GM23248 (cell line): ENCODE results near the gene IGF2BP1. TPM values are rescaled to one million over a fixed set of nuclear protein-coding genes. Genes with fewer than 3 reads are reported as not detected.
"Not testable (repeated sequence)": the region's sequence is repeated elsewhere in the genome, so short reads cannot be mapped to it uniquely, and the experiment has no call there.

Experiments used
- DNase-seq: peaks from one replicate; pipeline ENCODE4 v3.0.0-alpha.2; 2015
- H2AFZ ChIP-seq: fragments of 200-600 bp; sonication (generic); 2 replicates; pipeline ENCODE4 v1.6.1; 2016; ENCODE audit warnings: antibody characterized with exemption
- H3F3A ChIP-seq: fragments of 200-600 bp; sonication (generic); 2 replicates; pipeline ENCODE4 v1.6.1; 2016; ENCODE audit warnings: mild to moderate bottlenecking, antibody characterized with exemption, mixed run types; ENCODE audit not compliant: insufficient read depth
- H3K27ac ChIP-seq: fragments of 200-600 bp; sonication (generic); 2 replicates; pipeline ENCODE4 v1.5.1; 2016; ENCODE audit warnings: mild to moderate bottlenecking
- H3K27me3 ChIP-seq: fragments of 200-600 bp; sonication (generic); replicated peaks from 2 replicates; pipeline ENCODE4 v1.6.1; 2016; ENCODE audit warnings: mild to moderate bottlenecking; ENCODE audit not compliant: insufficient read depth
- H3K36me3 ChIP-seq: fragments of 200-600 bp; sonication (generic); 2 replicates; pipeline ENCODE4 v1.6.1; 2016; ENCODE audit warnings: low read depth, mild to moderate bottlenecking
- H3K4me1 ChIP-seq: fragments of 200-600 bp; sonication (generic); 2 replicates; pipeline ENCODE4 v1.6.1; 2016; ENCODE audit warnings: mild to moderate bottlenecking; ENCODE audit not compliant: insufficient read depth
- H3K4me2 ChIP-seq: fragments of 200-600 bp; sonication (generic); one replicate; pipeline ENCODE4 v1.6.1; 2016; ENCODE audit warnings: mild to moderate bottlenecking; ENCODE audit not compliant: unreplicated experiment
- H3K4me3 ChIP-seq: fragments of 200-600 bp; sonication (generic); 2 replicates; pipeline ENCODE4 v1.5.1; 2016; ENCODE audit warnings: mild to moderate bottlenecking
- H3K79me2 ChIP-seq: fragments of 200-600 bp; sonication (generic); 2 replicates; pipeline ENCODE4 v1.6.1; 2016; ENCODE audit warnings: mild to moderate bottlenecking; ENCODE audit not compliant: insufficient read depth
- H3K9ac ChIP-seq: fragments of 200-600 bp; sonication (generic); 2 replicates; pipeline ENCODE4 v1.6.1; 2016; ENCODE audit warnings: mild to moderate bottlenecking
- H3K9me2 ChIP-seq: fragments of 200-600 bp; sonication (generic); 2 replicates; pipeline ENCODE4 v1.6.1; 2016; ENCODE audit warnings: mixed run types, mild to moderate bottlenecking, moderate library complexity; ENCODE audit not compliant: insufficient read depth
- H3K9me3 ChIP-seq: fragments of 200-600 bp; sonication (generic); one replicate; pipeline ENCODE4 v1.6.1; 2017; ENCODE audit warnings: low read depth
- H4K20me1 ChIP-seq: fragments of 200-600 bp; sonication (generic); 2 replicates; pipeline ENCODE4 v1.6.0; 2016; ENCODE audit not compliant: insufficient read depth
- EZH2 ChIP-seq: fragments of 200-600 bp; sonication (generic); IDR thresholded peaks from 2 replicates; pipeline ENCODE4 v1.6.1; 2018; ENCODE audit warnings: antibody characterized with exemption, mild to moderate bottlenecking; ENCODE audit not compliant: insufficient read depth, poor library complexity, severe bottlenecking
- EZH2phosphoT487 ChIP-seq: fragments of 200-600 bp; sonication (generic); IDR thresholded peaks from 2 replicates; pipeline ENCODE4 v1.6.1; 2018; ENCODE audit warnings: antibody characterized with exemption, moderate library complexity, mild to moderate bottlenecking, low read depth; ENCODE audit not compliant: insufficient read depth
- WGBS, 2 experiments: methylation state at CpG; one replicate each; pipeline ENCODE4 v1.1.6; 2015 to 2017; ENCODE audit warnings: low lambda C conversion rate in 2 of 2, low coverage in 1 of 2; ENCODE audit errors: missing lambda C conversion rate in 2 of 2; 5-methylcytosine and 5-hydroxymethylcytosine counted together
- in situ Hi-C: fragments of 300-500 bp; cut with MboI; formaldehyde crosslinking; loops from 2 replicates; pipeline ENCODE4 v1.15.0; 2020
- polyA plus RNA-seq: library from polyadenylated mRNA; unstranded; fragments of >200 nt; fragmentation: Nextera tagmentation; extraction: Ambion mirVana; gene quantifications from 2 replicates; pipeline ENCODE4 v1.2.1, GENCODE V29; 2016
- total RNA-seq: library from RNA; depleted of rRNA; stranded (reverse); fragments of >200 nt; shearing (Covaris generic); gene quantifications from 2 replicates; pipeline ENCODE4 v1.2.3, GENCODE V29; 2014

Gene IGF2BP1
- total and polyA plus RNA-seq, 2 experiments from 2014 or later, result 4.3 to 8.1 TPM

GRCh38 chr17:49076573-49077384, 79.6 kb downstream of the IGF2BP1 start:
- H3K4me3 ChIP-seq, result no peak overlapping the region
- peaks cover 9% of the 10 kb centered on the region; the same call in 1 of the 2 replicates for H3F3A ChIP-seq
- TF ChIP-seq EZH2 (no peak), EZH2phosphoT487 (no peak)
- no peak overlapping the region for H3K4me2 ChIP-seq
- no peaks in the 10 kb centered on the region for H3K36me3 ChIP-seq
- H3K9me2 ChIP-seq, result no peaks in the 10 kb centered on the region
- H3K79me2 ChIP-seq, result no peaks in the 10 kb centered on the region
- H3K4me1 ChIP-seq, result peaks cover 7% of the 10 kb centered on the region
- peak overlapping the region; percentile 13; the same call in 1 of the 2 replicates for H3K27ac ChIP-seq
- H3K9me3 ChIP-seq, result no peaks in the 10 kb centered on the region
- H3K27me3 ChIP-seq, result peaks cover 6% of the 10 kb centered on the region; the same call in 1 of the 2 replicates
- H2AFZ ChIP-seq, result 0 out of 2 replicates have a peak overlapping the region, but pooled peaks have one; percentile 39
- WGBS, 2 experiments, result 46 to 49% methylated on average over 7 of the region's 7 CpGs
- no peak overlapping the region for H3K9ac ChIP-seq
- DNase-seq, result peak; percentile 79
- H4K20me1 ChIP-seq, result no peaks in the 10 kb centered on the region
- in situ Hi-C loops, result no loop called here

GRCh38 chr17:49078248-49078647, 81.1 kb downstream of the IGF2BP1 start:
- H3F3A ChIP-seq, result peaks cover 9% of the 10 kb centered on the region; the same call in 1 of the 2 replicates
- H3K36me3 ChIP-seq, result no peaks in the 10 kb centered on the region
- no peaks in the 10 kb centered on the region for H3K79me2 ChIP-seq
- H3K27me3 ChIP-seq, result peaks cover 17% of the 10 kb centered on the region
- no peak overlapping the region for H2AFZ ChIP-seq
- TF ChIP-seq EZH2phosphoT487 (no peak), EZH2 (no peak)
- WGBS, 2 experiments, result 71 to 74% methylated on average over 7 of the region's 7 CpGs
- H3K9me2 ChIP-seq, result no peaks in the 10 kb centered on the region
- no peak overlapping the region for H3K4me2 ChIP-seq
- no peak overlapping the region for H3K27ac ChIP-seq
- H4K20me1 ChIP-seq, result no peaks in the 10 kb centered on the region
- H3K4me1 ChIP-seq, result peaks cover 7% of the 10 kb centered on the region
- in situ Hi-C loops, result no loop called here
- H3K9ac ChIP-seq, result no peak overlapping the region
- H3K9me3 ChIP-seq, result no peaks in the 10 kb centered on the region
- no peak for DNase-seq
- H3K4me3 ChIP-seq, result no peak overlapping the region

- no peaks in the 10 kb centered on the region for H3K36me3 ChIP-seq
- H2AFZ ChIP-seq, result no peak overlapping the region
- peaks cover 22% of the 10 kb centered on the region for H3K27me3 ChIP-seq
- TF ChIP-seq EZH2phosphoT487, result no peak
- TF ChIP-seq EZH2, result no peak
- no peak for DNase-seq
- H3K4me3 ChIP-seq, result no peak overlapping the region
- no peaks in the 10 kb centered on the region for H3K79me2 ChIP-seq
- H3K9me3 ChIP-seq, result no peaks in the 10 kb centered on the region
- WGBS, 2 experiments, result 49 to 54% methylated on average over 9 to 10 of the region's 10 CpGs
- no peaks in the 10 kb centered on the region for H3K9me2 ChIP-seq
- H3K9ac ChIP-seq, result no peak overlapping the region
- H3K4me1 ChIP-seq, result peaks cover 7% of the 10 kb centered on the region
- H3F3A ChIP-seq, result peaks cover 9% of the 10 kb centered on the region; the same call in 1 of the 2 replicates
- no peak overlapping the region for H3K27ac ChIP-seq
- no peak overlapping the region for H3K4me2 ChIP-seq
- H4K20me1 ChIP-seq, result no peaks in the 10 kb centered on the region
- in situ Hi-C loops, result no loop called here
Measured at GRCh38 chr17:49079840-49080663, 82.9 kb downstream of the IGF2BP1 start.

- Histone ChIP-seq H3K36me3 (no peaks in the 10 kb centered on the region), H2AFZ (no peak overlapping the region), H3F3A (no peaks in the 10 kb centered on the region), H3K27ac (no peak overlapping the region), H3K4me3 (no peak overlapping the region), H4K20me1 (no peaks in the 10 kb centered on the region), H3K4me1 (no peaks in the 10 kb centered on the region; the same call in 1 of the 2 replicates), H3K79me2 (no peaks in the 10 kb centered on the region), H3K9ac (no peak overlapping the region), H3K9me2 (no peaks in the 10 kb centered on the region), H3K9me3 (no peaks in the 10 kb centered on the region), H3K4me2 (no peak overlapping the region), H3K27me3 (peaks cover 36% of the 10 kb centered on the region)
- no peak for DNase-seq
- in situ Hi-C loops, result no loop called here
- TF ChIP-seq EZH2phosphoT487 (no peak), EZH2 (no peak)
- WGBS, 2 experiments, result 49 to 54% methylated on average over 5 of the region's 5 CpGs
Measured at GRCh38 chr17:49082231-49082630, 85.0 kb downstream of the IGF2BP1 start.

GRCh38 chr17:49085046-49085445, 87.9 kb downstream of the IGF2BP1 start:
- H3K4me3 ChIP-seq, H3K9me2 ChIP-seq, H2AFZ ChIP-seq, H3K4me1 ChIP-seq, H3K9me3 ChIP-seq, DNase-seq, H3K36me3 ChIP-seq, H3K27ac ChIP-seq, H3K9ac ChIP-seq, H3K4me2 ChIP-seq, H4K20me1 ChIP-seq, H3K79me2 ChIP-seq, H3F3A ChIP-seq, in situ Hi-C loops: not testable (repeated sequence)
- 21 to 29% methylated on average over 2 of the region's 2 CpGs for WGBS, 2 experiments
- peaks cover 31% of the 10 kb centered on the region for H3K27me3 ChIP-seq
